Astrocyte of the spinal cord (primary cell): ENCODE measurements around the gene KITLG.
"Not testable (repeated sequence)": the region's sequence is repeated elsewhere in the genome, so short reads cannot be mapped to it uniquely, and the experiment has no call there.

Experiments used
- DNase-seq: peaks from one replicate; pipeline ENCODE4 v3.0.0; 2011; ENCODE audit warnings: low read depth, low spot score
- H3K4me3 ChIP-seq: 2 replicates; pipeline ENCODE4 v1.5.1; 2011; ENCODE audit warnings: low read depth, mild to moderate bottlenecking, low read length, moderate library complexity
- in situ Hi-C: cut with HindIII; loops from 2 replicates; pipeline ENCODE4 v1.10.0; 2017; ENCODE audit warnings: low sequenced_read_pairs
- TF ChIP-seq, protein P1 (sequence below): IDR thresholded peaks from 2 replicates; pipeline ENCODE4 v1.5.1; 2012; ENCODE audit warnings: low read depth, mild to moderate bottlenecking, low read length, inconsistent platforms

KITLG gene

DNA sequence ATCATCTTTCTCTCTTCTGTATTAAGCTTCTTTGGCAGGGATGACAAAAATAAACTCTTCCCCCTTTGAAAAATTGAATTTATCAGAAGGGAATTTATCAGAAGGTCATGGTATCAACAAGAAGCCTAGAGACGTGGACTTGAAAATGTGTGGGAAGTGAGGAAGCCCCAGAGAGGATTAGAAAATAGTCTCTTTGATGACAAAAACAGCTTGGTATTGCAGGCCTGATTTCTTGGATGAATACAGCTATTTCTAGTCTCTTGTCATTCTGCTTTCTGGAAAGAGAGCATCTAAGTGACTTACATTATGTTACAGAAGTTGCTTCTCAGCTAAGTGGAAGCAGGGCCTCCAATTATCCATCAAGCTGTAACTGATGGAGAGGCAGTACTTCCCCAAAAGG, 111.1 kb downstream of the KITLG start:
- TF ChIP-seq, protein P1, sequence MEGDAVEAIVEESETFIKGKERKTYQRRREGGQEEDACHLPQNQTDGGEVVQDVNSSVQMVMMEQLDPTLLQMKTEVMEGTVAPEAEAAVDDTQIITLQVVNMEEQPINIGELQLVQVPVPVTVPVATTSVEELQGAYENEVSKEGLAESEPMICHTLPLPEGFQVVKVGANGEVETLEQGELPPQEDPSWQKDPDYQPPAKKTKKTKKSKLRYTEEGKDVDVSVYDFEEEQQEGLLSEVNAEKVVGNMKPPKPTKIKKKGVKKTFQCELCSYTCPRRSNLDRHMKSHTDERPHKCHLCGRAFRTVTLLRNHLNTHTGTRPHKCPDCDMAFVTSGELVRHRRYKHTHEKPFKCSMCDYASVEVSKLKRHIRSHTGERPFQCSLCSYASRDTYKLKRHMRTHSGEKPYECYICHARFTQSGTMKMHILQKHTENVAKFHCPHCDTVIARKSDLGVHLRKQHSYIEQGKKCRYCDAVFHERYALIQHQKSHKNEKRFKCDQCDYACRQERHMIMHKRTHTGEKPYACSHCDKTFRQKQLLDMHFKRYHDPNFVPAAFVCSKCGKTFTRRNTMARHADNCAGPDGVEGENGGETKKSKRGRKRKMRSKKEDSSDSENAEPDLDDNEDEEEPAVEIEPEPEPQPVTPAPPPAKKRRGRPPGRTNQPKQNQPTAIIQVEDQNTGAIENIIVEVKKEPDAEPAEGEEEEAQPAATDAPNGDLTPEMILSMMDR: no peak
- no peak for DNase-seq
- no peak overlapping the region for H3K4me3 ChIP-seq
- in situ Hi-C loops: no loop called here

DNA sequence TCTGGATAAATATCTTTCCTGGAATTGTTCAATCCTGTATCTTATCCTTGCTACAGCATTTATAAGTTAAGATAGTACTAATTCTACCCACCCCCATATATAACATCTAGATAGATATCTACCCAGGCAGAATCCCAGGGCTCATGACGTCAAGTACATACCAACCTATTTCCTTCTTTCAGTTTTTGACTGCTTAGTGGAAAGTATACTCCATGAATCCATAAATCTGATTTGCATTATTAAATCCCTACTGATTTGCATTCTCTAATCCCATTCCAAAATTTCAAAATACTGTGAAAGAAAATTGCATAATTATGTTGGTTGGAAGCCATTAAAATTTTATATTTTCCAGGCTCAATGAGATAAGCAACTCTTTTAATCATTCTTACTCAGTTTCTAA, 111.7 kb downstream of the KITLG start:
- TF ChIP-seq, protein P1: no peak
- no peak overlapping the region for H3K4me3 ChIP-seq
- DNase-seq: no peak
- in situ Hi-C loops: no loop called here

DNA sequence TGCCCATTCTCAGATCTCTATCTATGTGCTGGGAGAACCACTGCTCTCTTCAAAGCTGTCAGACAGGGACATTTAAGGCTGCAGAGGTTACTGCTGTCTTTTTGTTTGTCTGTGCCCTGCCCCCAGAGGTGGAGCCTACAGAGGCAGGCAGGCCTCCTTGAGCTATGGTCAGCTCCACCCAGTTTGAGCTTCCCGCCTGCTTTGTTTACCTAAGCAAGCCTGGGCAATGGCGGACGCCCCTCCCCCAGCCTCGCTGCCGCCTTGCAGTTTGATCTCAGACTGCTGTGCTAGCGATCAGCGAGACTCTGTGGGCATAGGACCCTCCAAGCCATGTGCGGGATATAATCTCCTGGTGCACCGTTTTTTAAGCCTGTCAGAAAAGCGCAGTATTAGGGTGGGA, 113.6 kb downstream of the KITLG start:
- H3K4me3 ChIP-seq, in situ Hi-C loops: not testable (repeated sequence)

DNA sequence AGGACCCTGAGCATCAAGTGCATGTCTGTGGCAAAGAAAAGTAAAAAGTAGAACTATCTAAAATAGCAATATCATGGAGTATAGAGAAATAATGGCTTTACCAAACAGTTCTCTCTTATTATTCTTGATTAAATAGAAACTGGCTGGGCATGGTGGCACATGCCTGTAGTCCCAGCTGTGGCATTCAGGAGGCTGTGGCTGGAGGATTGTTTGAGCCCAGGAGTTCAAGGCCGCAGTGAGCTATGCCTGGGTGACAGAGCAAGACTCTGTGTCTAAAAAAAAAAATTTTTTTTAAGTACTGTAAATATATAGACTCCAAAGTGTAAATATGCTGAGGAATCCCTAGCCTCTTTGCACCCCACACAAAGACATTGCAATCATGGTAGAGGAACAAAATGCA, 121.9 kb downstream of the KITLG start:
- TF ChIP-seq, protein P1: no peak
- H3K4me3 ChIP-seq: no peak overlapping the region
- in situ Hi-C loops: no loop called here
- DNase-seq: no peak

More for the DNA sequence above, 113.6 kb downstream of the KITLG start:
- not testable (repeated sequence) for DNase-seq

DNA sequence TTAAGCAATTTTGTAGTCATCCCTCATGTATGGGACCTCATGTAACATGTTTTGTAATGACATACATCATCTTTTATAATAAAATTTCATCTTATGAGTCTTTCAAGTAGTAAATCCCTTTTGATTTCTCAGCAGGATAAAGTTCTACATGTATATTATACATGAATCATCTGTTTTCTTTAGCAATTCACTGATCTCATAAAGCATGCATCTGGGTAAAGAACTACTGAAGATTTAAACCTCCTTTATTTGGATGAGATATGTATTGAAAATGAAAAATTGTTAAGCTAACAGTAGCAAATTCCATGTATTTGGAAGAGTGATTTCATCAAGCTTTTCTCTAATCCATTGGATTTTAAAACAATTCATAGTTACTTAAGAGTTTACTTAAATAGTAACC, 126.9 kb downstream of the KITLG start:
- in situ Hi-C loops: no loop called here
- no peak overlapping the region for H3K4me3 ChIP-seq
- TF ChIP-seq, protein P1: no peak
- peak; percentile 64 for DNase-seq

DNA sequence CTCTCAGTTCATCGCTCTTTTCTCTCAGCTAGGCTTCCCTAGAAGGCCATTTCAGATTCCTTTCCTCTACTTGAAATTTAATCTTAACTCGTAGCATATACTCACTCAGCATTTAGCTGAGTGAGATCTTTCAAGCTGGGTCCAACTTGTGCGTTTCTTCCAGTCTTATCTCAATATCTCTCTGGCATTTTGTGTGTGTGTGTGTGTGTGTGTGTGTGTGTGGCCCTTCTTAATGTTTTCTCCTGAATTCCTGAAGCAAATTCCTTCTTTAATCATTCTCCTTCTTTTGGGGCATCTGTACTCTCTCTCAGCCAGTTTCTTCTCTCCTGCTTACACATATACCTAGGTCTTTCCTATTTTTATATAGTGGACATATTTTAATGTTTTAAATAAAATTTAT, 129.1 kb downstream of the KITLG start:
- DNase-seq: no peak
- TF ChIP-seq, protein P1: no peak
- no peak overlapping the region for H3K4me3 ChIP-seq
- in situ Hi-C loops: no loop called here

DNA sequence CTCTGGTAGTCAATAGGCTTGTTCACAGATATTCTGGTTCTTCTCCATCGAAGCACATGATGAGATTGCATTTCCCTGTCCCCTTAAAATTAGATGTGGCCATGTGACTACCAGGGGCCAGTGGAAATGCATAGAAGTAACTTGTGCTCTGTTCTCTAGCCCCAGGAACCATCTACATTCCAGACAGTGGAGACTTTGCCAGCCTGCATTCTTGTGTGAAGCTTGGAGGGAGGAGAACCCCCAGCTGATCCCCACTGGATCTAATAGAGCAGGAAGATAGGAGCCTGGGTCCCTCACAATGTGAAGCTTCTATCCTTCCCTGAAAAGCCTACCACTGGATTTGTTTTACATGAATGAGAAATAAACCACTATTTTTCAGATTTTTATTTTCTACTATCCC, 130.1 kb downstream of the KITLG start:
- no peak for DNase-seq
- in situ Hi-C loops: no loop called here

More for the DNA sequence above, 130.1 kb downstream of the KITLG start:
- H3K4me3 ChIP-seq: no peak overlapping the region
- TF ChIP-seq, protein P1: no peak
